Activated CD4-positive, alpha-beta T cell treated with anti-CD3 and anti-CD28 coated beads for 36 hours (primary cell): Measurements from ENCODE around the gene IFNA10. TPM values are rescaled to one million over a fixed set of nuclear protein-coding genes. Genes with fewer than 3 reads are reported as not detected.
"Not testable (repeated sequence)": the region's sequence is repeated elsewhere in the genome, so short reads cannot be mapped to it uniquely, and the experiment has no call there.

Source experiments
- ATAC-seq: fragments of 200-7000 bp; cut with Tn5 transposase; one replicate; pipeline ENCODE4 v1.10.0; 2021; ENCODE audit warnings: mild to moderate bottlenecking, moderate library complexity
- CTCF ChIA-PET: fragments of 350-600 bp; sonication (Branson Sonifier 250); formaldehyde crosslinking; loops from one replicate; lab custom pipeline; 2021; ENCODE audit warnings: antibody characterized with exemption; lab: Charles Lee
- POLR2A ChIA-PET: fragments of 350-600 bp; sonication (Branson Sonifier 250); formaldehyde crosslinking; loops from one replicate; lab custom pipeline; 2021; ENCODE audit warnings: antibody characterized with exemption, inconsistent platforms; lab: Charles Lee
- DNase-seq: peaks from one replicate; pipeline ENCODE4 v3.0.0-alpha.2; 2020
- H3K27ac Mint-ChIP-seq: one replicate; pipeline ENCODE4 v1.8.0; 2021; ENCODE audit warnings: mixed read lengths
- H3K27me3 Mint-ChIP-seq: one replicate; pipeline ENCODE4 v1.8.0; 2021; ENCODE audit warnings: mixed read lengths
- H3K36me3 Mint-ChIP-seq: one replicate; pipeline ENCODE4 v1.8.0; 2021; ENCODE audit warnings: low read depth, mixed read lengths
- H3K4me1 Mint-ChIP-seq: one replicate; pipeline ENCODE4 v1.8.0; 2021; ENCODE audit warnings: mixed read lengths
- H3K4me3 Mint-ChIP-seq: one replicate; pipeline ENCODE4 v1.8.0; 2021; ENCODE audit warnings: mild to moderate bottlenecking, moderate library complexity, mixed read lengths
- H3K9me3 Mint-ChIP-seq: one replicate; pipeline ENCODE4 v1.8.0; 2021; ENCODE audit warnings: low read depth, mixed read lengths
- intact Hi-C, 2 experiments: fragments of 100-400 bp; cut with DNase I in 1 of 2; cut with micrococcal nuclease in 1 of 2; formaldehyde crosslinking; loops; one replicate each; pipeline versions ENCODE4 v1.14.2 to v1.15.1; 2022 to 2024; cut with DNase I, micrococcal nuclease
- total RNA-seq, 2 experiments: library from RNA; stranded (reverse); gene quantifications; one replicate each; pipeline ENCODE4 v1.2.3, GENCODE V29; 2021

Gene IFNA10
- total RNA-seq, 2 experiments from 2014 or later: not detected

- H3K9me3 Mint-ChIP-seq, intact Hi-C loops, H3K27me3 Mint-ChIP-seq, H3K27ac Mint-ChIP-seq, H3K4me1 Mint-ChIP-seq, H3K4me3 Mint-ChIP-seq, DNase-seq, CTCF ChIA-PET, ATAC-seq, H3K36me3 Mint-ChIP-seq, POLR2A ChIA-PET: not testable (repeated sequence)
Measured at GRCh38 chr9:21187487-21187886, 19.5 kb downstream of the IFNA10 start, which contains the start of gene IFNA4. IFNA4 (minus strand) TSS chr9:21187587; CDS start chr9:21187531, 56 bp downstream.

GRCh38 chr9:21182810-21183736, 23.9 kb downstream of the IFNA10 start:
- DNase-seq: peak; percentile 42
- H3K9me3 Mint-ChIP-seq, H3K36me3 Mint-ChIP-seq, H3K4me1 Mint-ChIP-seq, H3K27me3 Mint-ChIP-seq, POLR2A ChIA-PET, intact Hi-C loops, H3K27ac Mint-ChIP-seq, H3K4me3 Mint-ChIP-seq: not testable (repeated sequence)
- peak; percentile 83 for ATAC-seq
- CTCF ChIA-PET: interaction anchor here (0.6 to 1.8 kb wide), 24 partner anchors 8 to 1620 kb away, joined by 3 to 7 read pairs (median 3); partner anchors contain the start of genes IFNA17 and IFNA8

- Mint-ChIP-seq H3K4me3 (no peak overlapping the region), H3K27me3 (peaks cover 2% of the 10 kb centered on the region), H3K4me1 (no peaks in the 10 kb centered on the region), H3K27ac (no peak overlapping the region), H3K9me3 (no peaks in the 10 kb centered on the region), H3K36me3 (no peaks in the 10 kb centered on the region)
- intact Hi-C loops: no loop called here
- DNase-seq (no peak), ATAC-seq (no peak)
- ChIA-PET CTCF (interaction anchor here (0.6 to 1.6 kb wide), 5 partner anchors 9 to 62 kb away, joined by 3 to 6 read pairs (median 4); no protein-coding TSS in a partner anchor), POLR2A (no interaction called here)
Measured at GRCh38 chr9:21174671-21175070, 32.3 kb downstream of the IFNA10 start.

GRCh38 chr9:21172156-21172555, 34.8 kb downstream of the IFNA10 start:
- no peak for ATAC-seq
- intact Hi-C loops: no loop called here

GRCh38 chr9:21171351-21171750, 35.6 kb downstream of the IFNA10 start:
- H3K4me3 Mint-ChIP-seq: no peak overlapping the region
- intact Hi-C loops: no loop called here
- no peak overlapping the region for H3K27ac Mint-ChIP-seq
- no peaks in the 10 kb centered on the region for H3K9me3 Mint-ChIP-seq
- no peaks in the 10 kb centered on the region for H3K4me1 Mint-ChIP-seq
- H3K36me3 Mint-ChIP-seq: no peaks in the 10 kb centered on the region
- ATAC-seq (no peak), DNase-seq (no peak)
- peaks cover 2% of the 10 kb centered on the region for H3K27me3 Mint-ChIP-seq
- POLR2A ChIA-PET: no interaction called here
- CTCF ChIA-PET: no interaction called here

More at GRCh38 chr9:21172156-21172555, 34.8 kb downstream of the IFNA10 start:
- ChIA-PET CTCF (interaction anchor here (0.6 kb wide), 1 partner anchor 25 kb away, joined by 4 read pairs; no protein-coding TSS in a partner anchor), POLR2A (no interaction called here)
- H3K27ac Mint-ChIP-seq: no peak overlapping the region
- H3K36me3 Mint-ChIP-seq: no peaks in the 10 kb centered on the region
- H3K27me3 Mint-ChIP-seq: peaks cover 2% of the 10 kb centered on the region
- no peaks in the 10 kb centered on the region for H3K4me1 Mint-ChIP-seq
- no peaks in the 10 kb centered on the region for H3K9me3 Mint-ChIP-seq
- no peak overlapping the region for H3K4me3 Mint-ChIP-seq
- no peak for DNase-seq

GRCh38 chr9:21166560-21166959, 40.4 kb downstream of the IFNA10 start, which contains the start of gene IFNA21:
IFNA21 (minus strand) TSS chr9:21166660; CDS start chr9:21166612, 48 bp downstream.
- H3K36me3 Mint-ChIP-seq, H3K27ac Mint-ChIP-seq, H3K27me3 Mint-ChIP-seq, intact Hi-C loops, H3K4me1 Mint-ChIP-seq, ATAC-seq, DNase-seq, POLR2A ChIA-PET, H3K4me3 Mint-ChIP-seq, H3K9me3 Mint-ChIP-seq: not testable (repeated sequence)
- CTCF ChIA-PET: interaction anchor here (0.7 kb wide), 1 partner anchor 16 kb away, joined by 3 read pairs; no protein-coding TSS in a partner anchor

- Mint-ChIP-seq H3K27me3 (peaks cover 2% of the 10 kb centered on the region), H3K27ac (no peak overlapping the region), H3K9me3 (no peaks in the 10 kb centered on the region), H3K4me3 (no peak overlapping the region), H3K36me3 (no peaks in the 10 kb centered on the region), H3K4me1 (peaks cover 10% of the 10 kb centered on the region)
- no peak for DNase-seq
- CTCF ChIA-PET: no interaction called here
- intact Hi-C loops: no loop called here
- ATAC-seq: no peak
- POLR2A ChIA-PET: no interaction called here
Measured at GRCh38 chr9:21165516-21165915, 41.4 kb downstream of the IFNA10 start.

- Mint-ChIP-seq H3K27ac (no peak overlapping the region), H3K4me3 (no peak overlapping the region), H3K27me3 (no peaks in the 10 kb centered on the region), H3K4me1 (peaks cover 23% of the 10 kb centered on the region), H3K36me3 (peaks cover 2% of the 10 kb centered on the region), H3K9me3 (peaks cover 4% of the 10 kb centered on the region)
- peak; percentile 45 for DNase-seq
- POLR2A ChIA-PET: no interaction called here
- ATAC-seq: peak; percentile 36
- intact Hi-C loops: no loop called here
- CTCF ChIA-PET: interaction anchor here (0.5 to 1.6 kb wide), 3 partner anchors 14 to 961 kb away, joined by 3 to 5 read pairs (median 3); no protein-coding TSS in a partner anchor
Measured at GRCh38 chr9:21160178-21160577, 46.8 kb downstream of the IFNA10 start.

Other genes with a start within 250 kb of the IFNA10 start
- gene HACD4, start 175.5 kb downstream of the IFNA10 start, total RNA-seq: 1 to 10 TPM; 2.7 to 3.0 TPM
- 1 to 10 TPM; 1.4 to 2.2 TPM for gene IFNB1, start 129.2 kb downstream of the IFNA10 start, total RNA-seq
- gene IFNW1, start 65.3 kb downstream of the IFNA10 start, total RNA-seq: not detected
- not detected for gene IFNA21, start 40.5 kb downstream of the IFNA10 start, total RNA-seq
- gene IFNA4, start 19.6 kb downstream of the IFNA10 start, total RNA-seq: not detected
- gene IFNA7, start 4.9 kb downstream of the IFNA10 start, total RNA-seq: not detected
- not detected for gene IFNA16, start 10.2 kb upstream of the IFNA10 start, total RNA-seq
- gene IFNA17, start 21.1 kb upstream of the IFNA10 start, total RNA-seq: not detected
- gene IFNA14, start 32.9 kb upstream of the IFNA10 start, total RNA-seq: not detected
- not detected for gene IFNA5, start 98.2 kb upstream of the IFNA10 start, total RNA-seq
- 10 to 100 TPM; 11.7 to 14.7 TPM for gene KLHL9, start 128.3 kb upstream of the IFNA10 start, total RNA-seq
- not detected for gene IFNA6, start 143.7 kb upstream of the IFNA10 start, total RNA-seq
- gene IFNA13, start 160.9 kb upstream of the IFNA10 start, total RNA-seq: not detected
- not detected for gene IFNA2, start 178.3 kb upstream of the IFNA10 start, total RNA-seq
- gene IFNA8, start 202.0 kb upstream of the IFNA10 start, total RNA-seq: not detected
- gene IFNA1, start 233.3 kb upstream of the IFNA10 start, total RNA-seq: not detected